GM23338 (cell line): ENCODE measurements around the gene NFIB. TPM values are rescaled to one million over a fixed set of nuclear protein-coding genes. Genes with fewer than 3 reads are reported as not detected.

Experiments used
- ATAC-seq: fragments of 200-7000 bp; cut with Tn5 transposase; 3 replicates; pipeline ENCODE4 v1.9.1; 2020
- DNase-seq: peaks from one replicate; pipeline ENCODE4 v3.0.0-alpha.2; 2015; ENCODE audit warnings: low spot score
- H2AFZ ChIP-seq: fragments of 200-600 bp; sonication (generic); 2 replicates; pipeline ENCODE4 v1.8.0; 2016; ENCODE audit warnings: antibody characterized with exemption, mild to moderate bottlenecking, moderate library complexity
- H3F3A ChIP-seq: fragments of 200-600 bp; sonication (generic); replicated peaks from 2 replicates; pipeline ENCODE4 v1.8.0; 2017; ENCODE audit warnings: antibody characterized with exemption, mixed run types, low read depth
- H3K27ac ChIP-seq: fragments of 200-600 bp; sonication (generic); 2 replicates; pipeline ENCODE4 v1.6.1; 2016; ENCODE audit warnings: low read depth
- H3K27me3 ChIP-seq: fragments of 200-600 bp; sonication (generic); 2 replicates; pipeline ENCODE4 v1.8.0; 2016; ENCODE audit warnings: mild to moderate bottlenecking, mixed run types, moderate library complexity; ENCODE audit not compliant: insufficient read depth
- H3K36me3 ChIP-seq: fragments of 200-600 bp; sonication (generic); 2 replicates; pipeline ENCODE4 v1.8.0; 2016; ENCODE audit warnings: mild to moderate bottlenecking; ENCODE audit not compliant: insufficient read depth
- H3K4me1 ChIP-seq: fragments of 200-600 bp; sonication (generic); 2 replicates; pipeline ENCODE4 v1.8.0; 2016; ENCODE audit warnings: mild to moderate bottlenecking, moderate library complexity; ENCODE audit not compliant: insufficient read depth
- H3K4me2 ChIP-seq: fragments of 200-600 bp; sonication (generic); 2 replicates; pipeline ENCODE4 v1.7.1; 2017; ENCODE audit warnings: mixed run types
- H3K4me3 ChIP-seq: fragments of 200-600 bp; sonication (generic); 2 replicates; pipeline ENCODE4 v1.6.1; 2016; ENCODE audit warnings: mixed run types
- H3K79me2 ChIP-seq: fragments of 200-600 bp; sonication (generic); replicated peaks from 2 replicates; pipeline ENCODE4 v1.8.0; 2017; ENCODE audit warnings: mild to moderate bottlenecking; ENCODE audit not compliant: insufficient read depth
- H3K9me2 ChIP-seq: fragments of 200-600 bp; sonication (generic); 2 replicates; pipeline ENCODE4 v1.8.0; 2017; ENCODE audit not compliant: insufficient read depth
- H4K20me1 ChIP-seq: fragments of 200-600 bp; sonication (generic); replicated peaks from 2 replicates; pipeline ENCODE4 v1.8.0; 2017; ENCODE audit warnings: mild to moderate bottlenecking; ENCODE audit not compliant: insufficient read depth
- H3K27ac Mint-ChIP-seq: 2 replicates; pipeline ENCODE4 v1.8.0; 2020; ENCODE audit warnings: inconsistent platforms, mild to moderate bottlenecking, moderate library complexity, mixed read lengths
- H3K27me3 Mint-ChIP-seq: 3 replicates; pipeline ENCODE4 v1.8.0; 2022; ENCODE audit warnings: low read depth, mild to moderate bottlenecking, moderate library complexity, mixed read lengths, inconsistent platforms; ENCODE audit not compliant: insufficient read depth, poor library complexity
- H3K36me3 Mint-ChIP-seq: 3 replicates; pipeline ENCODE4 v1.8.0; 2021; ENCODE audit warnings: low read depth, mild to moderate bottlenecking, inconsistent platforms, moderate library complexity, mixed read lengths
- H3K4me1 Mint-ChIP-seq: 3 replicates; pipeline ENCODE4 v1.8.0; 2020; ENCODE audit warnings: mild to moderate bottlenecking, inconsistent platforms, mixed read lengths
- H3K4me3 Mint-ChIP-seq: 3 replicates; pipeline ENCODE4 v1.8.0; 2021; ENCODE audit warnings: moderate library complexity, mild to moderate bottlenecking, inconsistent platforms, mixed read lengths
- H3K9me3 Mint-ChIP-seq: 3 replicates; pipeline ENCODE4 v1.8.0; 2020; ENCODE audit warnings: moderate library complexity, mild to moderate bottlenecking, inconsistent platforms, mixed read lengths
- CREB1 ChIP-seq: fragments of 250-450 bp; sonication (Bioruptor Pico); IDR thresholded peaks from 2 replicates; pipeline ENCODE4 v1.5.0; 2020; ENCODE audit warnings: low read depth, mild to moderate bottlenecking, moderate library complexity
- CTCF ChIP-seq, 2 experiments: fragments of 200-600 bp in 1 of 2; sonication (generic) in 1 of 2; conservative IDR thresholded peaks; 2 replicates each; pipeline versions ENCODE4 v1.5.1 to v1.6.1; 2016 to 2017; ENCODE audit warnings: antibody characterized with exemption in 2 of 2, low read depth in 2 of 2, mild to moderate bottlenecking in 2 of 2, moderate library complexity in 1 of 2
- ETS1 ChIP-seq: IDR thresholded peaks from 2 replicates; pipeline ENCODE4 v1.6.1; 2016; ENCODE audit warnings: antibody characterized with exemption
- EZH2phosphoT487 ChIP-seq: fragments of 200-600 bp; sonication (generic); IDR thresholded peaks from one replicate; pipeline ENCODE4 v1.8.1; 2018; ENCODE audit warnings: antibody characterized with exemption; ENCODE audit not compliant: unreplicated experiment
- JUNB ChIP-seq: IDR thresholded peaks from one replicate; pipeline ENCODE4 v1.6.1; 2016; ENCODE audit warnings: antibody characterized with exemption; ENCODE audit not compliant: unreplicated experiment
- NANOG ChIP-seq: IDR thresholded peaks from 2 replicates; pipeline ENCODE4 v1.6.1; 2016; ENCODE audit warnings: antibody characterized with exemption, borderline replicate concordance
- POLR2AphosphoS5 ChIP-seq: IDR thresholded peaks from 2 replicates; pipeline ENCODE4 v1.6.1; 2016; ENCODE audit warnings: antibody characterized with exemption, low read depth
- STAT1 ChIP-seq: IDR thresholded peaks from one replicate; pipeline ENCODE4 v1.6.1; 2016; ENCODE audit warnings: antibody characterized with exemption; ENCODE audit not compliant: unreplicated experiment
- ZNF114 ChIP-seq: fragments of 250-450 bp; sonication (Bioruptor Pico); IDR thresholded peaks from 2 replicates; pipeline ENCODE4 v1.5.0; 2020; ENCODE audit warnings: mild to moderate bottlenecking, moderate library complexity
- ZNF331 ChIP-seq: fragments of 250-450 bp; sonication (Bioruptor Pico); IDR thresholded peaks from 2 replicates; pipeline ENCODE4 v1.5.0; 2020; ENCODE audit warnings: low read depth, mild to moderate bottlenecking, moderate library complexity
- ZNF462 ChIP-seq: fragments of 250-450 bp; sonication (Bioruptor Pico); IDR thresholded peaks from 2 replicates; pipeline ENCODE4 v1.5.0; 2020; ENCODE audit warnings: mild to moderate bottlenecking, moderate library complexity
- polyA plus RNA-seq: library from polyadenylated mRNA; unstranded; fragments of >200 nt; fragmentation: Nextera tagmentation; extraction: Ambion mirVana; gene quantifications from 2 replicates; pipeline ENCODE4 v1.2.1, GENCODE V29; 2016
- total RNA-seq: library from RNA; depleted of rRNA; stranded (reverse); fragments of >200 nt; shearing (Covaris generic); gene quantifications from 2 replicates; pipeline ENCODE4 v1.2.3, GENCODE V29; 2014

NFIB gene
- total and polyA plus RNA-seq, 2 experiments from 2014 or later, result 3.9 to 4.7 TPM

GRCh38 chr9:14197325-14197858, 116.5 kb downstream of the NFIB start:
- peaks cover 9% of the 10 kb centered on the region; the same call in 1 of the 2 replicates for H3K4me1 ChIP-seq
- H3F3A ChIP-seq, result no peaks in the 10 kb centered on the region
- Mint-ChIP-seq H3K27ac (no peak overlapping the region), H3K4me1 (peaks cover 16% of the 10 kb centered on the region; the same call in 2 of the 3 replicates), H3K9me3 (no peaks in the 10 kb centered on the region), H3K27me3 (no peaks in the 10 kb centered on the region), H3K4me3 (no peak overlapping the region), H3K36me3 (no peaks in the 10 kb centered on the region)
- H2AFZ ChIP-seq, result no peak overlapping the region
- H4K20me1 ChIP-seq, result no peaks in the 10 kb centered on the region
- H3K27me3 ChIP-seq, result no peaks in the 10 kb centered on the region
- TF ChIP-seq STAT1 (no peak), ZNF462 (CRISPR knock-in tag) (no peak), JUNB (no peak), CTCF (conservative IDR thresholded peaks at IDR 0.05; ENCODE audit: low read depth in 2 of 2) (no peak), EZH2phosphoT487 (no peak), NANOG (no peak), ETS1 (no peak), ZNF114 (CRISPR knock-in tag) (no peak), ZNF331 (CRISPR knock-in tag) (no peak), POLR2AphosphoS5 (no peak), CREB1 (CRISPR knock-in tag) (no peak)
- no peak for DNase-seq
- ATAC-seq, result no peak
- H3K79me2 ChIP-seq, result no peaks in the 10 kb centered on the region
- H3K36me3 ChIP-seq, result no peaks in the 10 kb centered on the region
- no peaks in the 10 kb centered on the region for H3K9me2 ChIP-seq
- H3K4me3 ChIP-seq, result no peak overlapping the region
- no peak overlapping the region for H3K4me2 ChIP-seq
- no peak overlapping the region for H3K27ac ChIP-seq
